Measurements from ENCODE around the gene CENPB.

CENPB gene

GRCh38 chr20:3787324-3788014 lies 929 bp upstream of the CENPB start:
- no peaks in the 10 kb centered on the region for H3K27me3 ChIP-seq (ENCODE audit: insufficient read depth, low read depth, severe bottlenecking)
- no peaks in the 10 kb centered on the region for H3K9me3 ChIP-seq (ENCODE audit: severe bottlenecking)
- peaks cover 14% of the 10 kb centered on the region for H3K36me3 ChIP-seq
- H3K27ac ChIP-seq = peak overlapping the region; percentile 9
- TF ChIP-seq CTCF (IDR thresholded peaks at IDR 0.05; ENCODE audit: low read depth, low read length) = no peak
- no peak for DNase-seq
- H3K4me3 ChIP-seq (ENCODE audit: low read depth, low read length) = peak overlapping the region; percentile 67

- Histone ChIP-seq H3K4me3 (ENCODE audit: low read depth, low read length) (peak overlapping the region; percentile 52), H3K27ac (peak overlapping the region; percentile 78), H3K27me3 (ENCODE audit: insufficient read depth, low read depth, severe bottlenecking) (no peaks in the 10 kb centered on the region), H3K36me3 (peaks cover 14% of the 10 kb centered on the region), H3K9me3 (ENCODE audit: severe bottlenecking) (no peaks in the 10 kb centered on the region)
- DNase-seq = peak; percentile 54
- TF ChIP-seq CTCF (IDR thresholded peaks at IDR 0.05; ENCODE audit: low read depth, low read length) = no peak
Measured at GRCh38 chr20:3786126-3786484, 435 bp downstream of the CENPB start.

GRCh38 chr20:3785240-3786125 lies 1.1 kb downstream of the CENPB start:
- Histone ChIP-seq H3K27ac (peak overlapping the region; percentile 78), H3K36me3 (peaks cover 14% of the 10 kb centered on the region), H3K9me3 (ENCODE audit: severe bottlenecking) (no peaks in the 10 kb centered on the region), H3K27me3 (ENCODE audit: insufficient read depth, low read depth, severe bottlenecking) (no peaks in the 10 kb centered on the region), H3K4me3 (ENCODE audit: low read depth, low read length) (peak overlapping the region; percentile 52)
- TF ChIP-seq CTCF (IDR thresholded peaks at IDR 0.05; ENCODE audit: low read depth, low read length) = no peak
- no peak for DNase-seq

- no peak overlapping the region for H3K27ac ChIP-seq
- no peak for TF ChIP-seq CTCF (IDR thresholded peaks at IDR 0.05; ENCODE audit: low read depth, low read length)
- H3K4me3 ChIP-seq (ENCODE audit: low read depth, low read length) = no peak overlapping the region
- no peak for DNase-seq
- H3K36me3 ChIP-seq = peaks cover 14% of the 10 kb centered on the region
- no peaks in the 10 kb centered on the region for H3K27me3 ChIP-seq (ENCODE audit: insufficient read depth, low read depth, severe bottlenecking)
- H3K9me3 ChIP-seq (ENCODE audit: severe bottlenecking) = no peaks in the 10 kb centered on the region
Measured at GRCh38 chr20:3784863-3785239, 1.7 kb downstream of the CENPB start.

- no peaks in the 10 kb centered on the region for H3K27me3 ChIP-seq (ENCODE audit: insufficient read depth, low read depth, severe bottlenecking)
- no peak overlapping the region for H3K4me3 ChIP-seq (ENCODE audit: low read depth, low read length)
- no peak overlapping the region for H3K27ac ChIP-seq
- no peak for TF ChIP-seq CTCF (IDR thresholded peaks at IDR 0.05; ENCODE audit: low read depth, low read length)
- peaks cover 14% of the 10 kb centered on the region for H3K36me3 ChIP-seq
- no peak for DNase-seq
- no peaks in the 10 kb centered on the region for H3K9me3 ChIP-seq (ENCODE audit: severe bottlenecking)
Measured at GRCh38 chr20:3784216-3784853, 2.2 kb downstream of the CENPB start.

All from WERI-Rb-1 (cell line).